ENCODE results near the gene SPRYD7.

Gene SPRYD7

GRCh38 chr13:49935171-49936074 lies 717 bp downstream of the SPRYD7 start:
- ATAC-seq (ENCODE audit: insufficient read depth, low read depth) (no peak), DNase-seq (no peak)
- Histone ChIP-seq H2AFZ (ENCODE audit: low read depth, low read length) (peak overlapping the region; percentile 82), H3K9ac (ENCODE audit: low read depth, low read length) (peak overlapping the region; percentile 66), H3K9me3 (ENCODE audit: insufficient read depth, low read length, severe bottlenecking) (no peaks in the 10 kb centered on the region), H3K4me2 (ENCODE audit: insufficient read depth, low read length) (peak overlapping the region; percentile 94), H3K79me2 (ENCODE audit: insufficient read depth, low read length) (no peaks in the 10 kb centered on the region), H3K27ac (ENCODE audit: low read length) (no peak overlapping the region; the same call in 1 of the 2 replicates), H3K27me3 (ENCODE audit: insufficient read depth, low read length, poor library complexity) (no peaks in the 10 kb centered on the region), H4K20me1 (ENCODE audit: insufficient read depth, low read length) (no peaks in the 10 kb centered on the region), H3K4me1 (ENCODE audit: insufficient read depth, low read length) (peaks cover 20% of the 10 kb centered on the region), H3K36me3 (ENCODE audit: insufficient read depth, low read length) (no peaks in the 10 kb centered on the region; the same call in 1 of the 2 replicates), H3K4me3 (ENCODE audit: low read depth in 1 of 2, low read length in 2 of 2) (peak overlapping the region; percentile 49 to 95)
- TF ChIP-seq EZH2 (IDR thresholded peaks at IDR 0.05; ENCODE audit: borderline replicate concordance, low read depth, low read length, severe bottlenecking) (no peak), CTCF (IDR thresholded peaks at IDR 0.05; ENCODE audit: borderline replicate concordance, extremely low read depth, low read length, poor library complexity, severe bottlenecking) (no peak)

GRCh38 chr13:49933511-49933910 lies 2.6 kb downstream of the SPRYD7 start:
- DNase-seq, result no peak
- Histone ChIP-seq H3K9ac (ENCODE audit: low read depth, low read length) (no peak overlapping the region), H3K4me1 (ENCODE audit: insufficient read depth, low read length) (peaks cover 20% of the 10 kb centered on the region), H3K4me2 (ENCODE audit: insufficient read depth, low read length) (no peak overlapping the region), H3K79me2 (ENCODE audit: insufficient read depth, low read length) (no peaks in the 10 kb centered on the region), H3K36me3 (ENCODE audit: insufficient read depth, low read length) (no peaks in the 10 kb centered on the region; the same call in 1 of the 2 replicates), H4K20me1 (ENCODE audit: insufficient read depth, low read length) (no peaks in the 10 kb centered on the region), H3K9me3 (ENCODE audit: insufficient read depth, low read length, severe bottlenecking) (no peaks in the 10 kb centered on the region), H3K27me3 (ENCODE audit: insufficient read depth, low read length, poor library complexity) (no peaks in the 10 kb centered on the region), H3K27ac (ENCODE audit: low read length) (no peak overlapping the region), H3K4me3 (ENCODE audit: low read depth in 1 of 2, low read length in 2 of 2) (no peak overlapping the region), H2AFZ (ENCODE audit: low read depth, low read length) (no peak overlapping the region)
- TF ChIP-seq EZH2 (IDR thresholded peaks at IDR 0.05; ENCODE audit: borderline replicate concordance, low read depth, low read length, severe bottlenecking) (no peak), CTCF (IDR thresholded peaks at IDR 0.05; ENCODE audit: borderline replicate concordance, extremely low read depth, low read length, poor library complexity, severe bottlenecking) (no peak)
- no peak for ATAC-seq (ENCODE audit: insufficient read depth, low read depth)

GRCh38 chr13:49932868-49933267 lies 3.3 kb downstream of the SPRYD7 start:
- no peak for DNase-seq
- H3K4me2 ChIP-seq (ENCODE audit: insufficient read depth, low read length), result no peak overlapping the region
- no peaks in the 10 kb centered on the region for H3K9me3 ChIP-seq (ENCODE audit: insufficient read depth, low read length, severe bottlenecking)
- no peaks in the 10 kb centered on the region for H3K79me2 ChIP-seq (ENCODE audit: insufficient read depth, low read length)
- H2AFZ ChIP-seq (ENCODE audit: low read depth, low read length), result no peak overlapping the region
- no peak overlapping the region for H3K4me3 ChIP-seq (ENCODE audit: low read depth in 1 of 2, low read length in 2 of 2)
- H3K36me3 ChIP-seq (ENCODE audit: insufficient read depth, low read length), result no peaks in the 10 kb centered on the region; the same call in 1 of the 2 replicates
- H3K27ac ChIP-seq (ENCODE audit: low read length), result no peak overlapping the region
- H3K4me1 ChIP-seq (ENCODE audit: insufficient read depth, low read length), result peaks cover 20% of the 10 kb centered on the region
- H3K27me3 ChIP-seq (ENCODE audit: insufficient read depth, low read length, poor library complexity), result no peaks in the 10 kb centered on the region
- TF ChIP-seq EZH2 (IDR thresholded peaks at IDR 0.05; ENCODE audit: borderline replicate concordance, low read depth, low read length, severe bottlenecking) (no peak), CTCF (IDR thresholded peaks at IDR 0.05; ENCODE audit: borderline replicate concordance, extremely low read depth, low read length, poor library complexity, severe bottlenecking) (no peak)
- ATAC-seq (ENCODE audit: insufficient read depth, low read depth), result no peak
- no peak overlapping the region for H3K9ac ChIP-seq (ENCODE audit: low read depth, low read length)
- no peaks in the 10 kb centered on the region for H4K20me1 ChIP-seq (ENCODE audit: insufficient read depth, low read length)
